ENCODE results near the gene PLEKHA7.

The PLEKHA7 gene

DNA sequence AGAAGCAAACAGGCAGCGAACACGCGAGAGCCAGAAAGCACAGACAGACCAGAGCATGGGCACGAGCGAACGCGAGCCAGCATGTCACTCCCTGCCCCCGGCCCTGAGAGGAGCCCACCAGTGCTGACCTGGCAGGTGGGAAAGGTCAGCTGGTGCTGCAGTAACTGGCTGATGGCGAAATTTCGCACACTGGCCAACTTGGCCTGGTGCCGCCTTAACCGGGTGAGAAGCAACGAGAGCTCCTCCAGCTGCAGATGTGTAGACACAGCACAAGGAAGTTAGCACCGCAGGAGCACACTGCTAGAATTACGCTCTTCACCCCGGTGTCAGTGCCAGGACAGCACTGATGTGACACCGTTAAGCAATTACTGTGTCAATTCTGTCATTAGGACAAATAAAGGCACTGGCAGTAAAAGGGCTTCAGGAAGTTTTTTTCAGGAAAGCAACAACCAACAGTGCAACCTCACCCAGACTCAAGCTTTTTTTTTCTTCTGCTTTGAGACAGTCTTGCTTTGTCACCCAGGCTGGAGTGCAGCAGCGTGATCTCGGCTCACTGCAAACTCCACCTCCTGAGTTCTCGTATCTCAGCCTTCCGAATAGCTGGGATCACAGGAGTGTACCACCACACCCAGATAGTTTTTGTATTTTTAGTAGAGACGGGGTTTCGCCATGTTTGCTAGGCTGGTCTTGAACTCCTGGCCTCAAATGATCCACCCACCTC, 199.0 kb downstream of the PLEKHA7 start:
- DNase-seq (ENCODE audit: low read depth in 2 of 2, low spot score in 1 of 2) = no peak

DNA sequence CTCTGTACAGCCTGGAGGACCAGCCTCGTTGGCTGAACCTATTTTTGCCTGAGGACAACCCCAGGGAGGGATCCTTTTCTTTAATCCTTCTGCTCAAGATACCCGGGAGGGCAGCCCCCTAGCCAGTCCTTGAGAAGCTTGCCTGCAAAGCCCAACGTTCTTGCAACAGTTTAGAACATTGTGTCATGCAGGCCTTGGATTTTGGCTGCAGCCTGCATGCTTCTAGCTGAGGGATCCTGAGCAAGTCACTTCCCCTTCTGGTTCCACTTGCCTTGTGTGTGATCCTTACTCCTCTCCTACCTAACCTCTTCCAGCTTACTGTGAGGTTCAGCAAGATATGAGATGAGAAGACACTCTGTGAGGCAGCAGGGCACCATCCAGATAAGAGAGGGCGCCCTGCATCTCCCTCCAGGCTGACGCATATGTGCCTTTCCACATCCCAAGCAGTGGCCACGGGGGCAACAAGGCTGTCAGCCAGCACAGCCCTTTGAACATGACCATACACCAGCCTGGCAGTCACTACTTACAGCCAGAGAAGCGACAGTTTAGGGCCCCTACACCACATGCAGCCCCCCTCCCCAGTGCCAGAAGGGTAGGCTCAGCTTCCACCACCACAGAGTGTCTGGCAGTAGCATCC, 199.7 kb downstream of the PLEKHA7 start:
- DNase-seq (ENCODE audit: low read depth in 2 of 2, low spot score in 1 of 2) = no peak

DNA sequence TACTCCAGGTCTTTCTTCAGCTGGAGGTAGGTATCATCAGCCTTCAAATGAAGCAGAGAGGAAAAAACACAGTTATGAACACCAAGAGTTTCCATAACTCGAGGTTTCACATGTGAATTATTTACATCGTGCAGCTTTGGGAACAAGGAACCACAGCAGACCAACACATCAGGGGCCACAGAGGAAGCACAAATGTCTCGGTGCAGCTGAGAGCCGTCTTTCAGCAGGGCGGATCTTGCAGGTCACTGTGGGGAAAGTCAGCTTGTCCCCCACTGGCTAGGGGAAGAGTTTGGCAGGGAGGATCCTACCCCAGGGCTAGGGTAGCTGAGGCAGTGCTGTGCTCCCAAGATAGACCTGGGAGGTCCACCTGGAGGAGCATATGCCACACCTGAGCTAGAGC, 201.1 kb downstream of the PLEKHA7 start:
- DNase-seq (ENCODE audit: low read depth in 2 of 2, low spot score in 1 of 2) = no peak

DNA sequence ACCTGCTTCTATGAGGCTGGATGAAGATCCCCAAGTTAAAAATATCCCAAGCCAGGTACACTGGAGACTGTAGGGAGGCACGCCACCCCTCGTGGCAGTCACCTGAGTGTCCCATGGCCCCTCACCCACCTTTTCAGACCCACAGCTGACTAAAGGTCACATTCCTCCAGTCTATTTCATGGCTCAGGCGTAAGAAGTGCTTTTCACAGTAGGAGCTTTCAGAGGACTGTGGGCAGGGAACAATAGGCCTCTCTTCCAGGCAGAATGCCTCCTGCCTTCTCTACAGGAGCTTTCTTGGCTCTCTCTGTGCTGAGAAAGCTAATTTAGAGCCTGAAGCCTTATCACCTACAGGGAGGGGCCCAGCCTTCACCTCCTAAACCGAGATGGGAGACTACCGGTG, 201.9 kb downstream of the PLEKHA7 start:
- DNase-seq (ENCODE audit: low read depth in 2 of 2, low spot score in 1 of 2) = no peak

DNA sequence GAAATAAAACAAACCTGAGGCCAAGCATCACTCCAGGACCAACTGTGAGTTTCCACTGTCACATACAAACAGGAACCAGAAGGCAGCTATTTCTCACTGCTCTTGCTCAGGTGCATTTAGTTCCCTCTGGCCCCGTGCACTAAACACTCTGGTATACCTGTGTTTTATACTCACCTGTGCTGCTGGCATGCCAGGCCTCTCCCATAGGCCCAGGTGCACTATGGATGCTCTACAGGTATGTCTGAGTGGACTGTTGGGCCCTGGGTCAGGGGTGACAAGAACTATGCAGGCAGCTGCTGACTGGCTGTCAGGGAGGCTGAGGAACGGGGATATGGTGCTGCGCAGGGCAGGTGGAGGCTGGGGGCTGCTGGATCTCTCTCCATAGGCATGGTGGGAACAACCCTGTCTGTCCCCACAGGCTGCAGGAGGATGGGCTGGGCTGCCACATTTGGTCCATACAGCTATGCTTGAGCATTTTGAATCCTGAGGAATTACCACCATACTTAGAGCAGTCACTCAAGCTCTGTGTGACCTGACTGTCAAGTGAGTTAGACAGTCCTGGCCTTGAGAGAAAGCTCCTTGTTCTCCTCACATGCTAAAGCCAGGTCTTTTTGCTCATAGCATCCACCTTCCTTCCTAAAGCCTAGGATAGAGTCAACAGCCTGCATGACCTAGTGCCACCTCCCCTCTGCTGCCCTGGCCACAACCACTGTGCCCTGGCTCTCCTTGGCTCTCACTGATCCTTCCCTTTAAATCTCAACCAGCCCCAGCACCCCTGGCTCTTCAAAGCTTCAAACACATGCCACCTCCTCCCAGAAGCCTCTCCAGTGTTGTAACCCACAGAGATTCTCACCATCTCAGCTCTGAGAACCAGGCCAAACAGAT, 202.8 kb downstream of the PLEKHA7 start:
- no peak for DNase-seq (ENCODE audit: low read depth in 2 of 2, low spot score in 1 of 2)

DNA sequence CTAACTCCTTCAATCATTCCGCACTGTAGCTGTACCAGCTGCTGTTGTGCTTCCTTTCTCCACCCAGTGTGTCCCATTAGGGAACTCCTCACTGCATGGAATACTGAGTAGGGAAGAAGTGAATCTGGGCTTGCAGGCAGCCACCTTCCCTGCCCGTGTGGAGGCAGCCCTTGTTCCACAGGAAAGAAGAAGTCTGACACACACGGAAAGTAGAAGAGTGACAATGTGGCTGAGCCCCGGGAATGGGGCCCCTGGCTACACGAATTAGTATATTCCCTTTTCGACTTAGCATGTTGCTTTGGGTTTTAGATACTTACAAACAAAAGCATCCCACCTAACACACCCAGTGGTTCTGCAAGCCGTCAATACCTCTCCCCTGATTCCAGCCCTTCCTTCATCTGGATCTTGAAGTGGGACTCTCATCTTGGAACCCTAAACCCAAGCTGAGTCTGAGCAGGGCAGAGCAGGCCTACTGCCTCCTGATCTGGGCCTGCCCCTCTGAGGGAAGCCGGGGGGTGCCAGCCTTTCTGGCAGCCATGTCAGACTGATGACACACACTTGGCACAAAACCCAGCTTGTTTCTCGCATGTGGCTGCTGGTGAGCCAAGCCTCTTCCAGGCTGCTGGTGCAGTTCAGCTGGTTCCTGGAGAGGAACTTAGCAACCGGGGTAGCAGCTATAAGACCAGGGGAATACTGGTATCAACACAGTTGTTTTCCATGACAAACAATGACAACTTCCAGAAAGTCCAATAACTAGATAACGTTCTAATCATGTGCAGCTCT, 204.1 kb downstream of the PLEKHA7 start:
- DNase-seq (ENCODE audit: low read depth in 2 of 2, low spot score in 1 of 2) = no peak

DNA sequence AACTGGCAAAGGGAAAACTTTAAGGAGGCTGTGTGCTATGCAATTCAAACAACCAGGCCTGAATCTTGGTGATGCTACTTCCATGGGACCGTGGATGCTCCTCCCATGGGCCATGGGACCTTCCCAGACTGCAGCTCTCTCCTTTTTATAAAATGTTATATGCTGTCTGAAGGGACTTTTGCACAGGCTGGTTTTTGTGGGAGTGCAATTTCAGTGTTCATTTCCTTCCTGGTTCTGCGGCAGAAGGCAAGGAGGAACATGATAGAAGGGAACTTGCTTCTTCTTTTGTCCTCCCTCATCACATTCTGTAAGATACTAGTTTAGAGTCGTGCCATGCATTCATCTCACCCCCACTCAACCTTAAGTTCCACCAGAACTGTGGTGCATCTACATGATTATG, 206.9 kb downstream of the PLEKHA7 start:
- DNase-seq (ENCODE audit: low read depth in 2 of 2, low spot score in 1 of 2) = no peak

DNA sequence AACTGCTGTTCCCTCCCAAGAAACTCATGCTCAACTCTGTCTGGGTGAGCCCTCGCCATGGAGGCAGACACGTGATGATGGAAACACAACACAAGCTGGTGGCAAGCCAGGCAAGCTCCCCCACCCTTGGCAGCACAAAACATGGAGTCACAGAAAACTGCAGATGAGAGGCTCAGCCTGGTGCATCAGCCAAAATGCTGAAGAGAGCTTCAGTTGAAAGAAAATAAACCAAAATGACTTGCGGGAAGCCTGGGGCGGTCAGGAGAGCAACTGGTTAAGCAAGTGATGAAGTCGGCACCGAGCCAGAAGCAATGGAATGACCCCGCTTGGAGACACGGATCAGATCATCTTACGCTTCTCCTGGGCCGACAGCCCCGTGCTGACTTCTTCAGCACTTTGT, 207.4 kb downstream of the PLEKHA7 start:
- no peak for DNase-seq (ENCODE audit: low read depth in 2 of 2, low spot score in 1 of 2)

DNA sequence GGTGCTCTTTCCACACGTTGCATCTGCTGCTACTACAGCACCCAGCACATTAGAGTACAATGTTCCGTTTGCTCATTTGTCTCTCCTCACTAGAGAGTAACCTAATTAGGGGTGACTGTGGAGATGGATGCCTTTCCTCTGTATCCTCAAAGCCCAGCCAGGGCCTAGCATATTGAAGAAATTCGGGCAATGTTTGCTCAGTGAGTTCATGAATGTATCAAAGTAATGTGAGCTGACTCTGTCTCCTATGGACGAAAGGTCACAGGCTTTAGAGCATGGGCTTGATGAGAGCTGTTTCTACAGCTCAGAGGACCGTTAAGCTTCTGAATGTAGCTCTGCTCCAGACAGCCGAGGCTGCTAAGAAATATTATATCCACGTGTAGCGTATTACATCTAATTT, 208.3 kb downstream of the PLEKHA7 start:
- DNase-seq (ENCODE audit: low read depth in 2 of 2, low spot score in 1 of 2) = no peak

DNA sequence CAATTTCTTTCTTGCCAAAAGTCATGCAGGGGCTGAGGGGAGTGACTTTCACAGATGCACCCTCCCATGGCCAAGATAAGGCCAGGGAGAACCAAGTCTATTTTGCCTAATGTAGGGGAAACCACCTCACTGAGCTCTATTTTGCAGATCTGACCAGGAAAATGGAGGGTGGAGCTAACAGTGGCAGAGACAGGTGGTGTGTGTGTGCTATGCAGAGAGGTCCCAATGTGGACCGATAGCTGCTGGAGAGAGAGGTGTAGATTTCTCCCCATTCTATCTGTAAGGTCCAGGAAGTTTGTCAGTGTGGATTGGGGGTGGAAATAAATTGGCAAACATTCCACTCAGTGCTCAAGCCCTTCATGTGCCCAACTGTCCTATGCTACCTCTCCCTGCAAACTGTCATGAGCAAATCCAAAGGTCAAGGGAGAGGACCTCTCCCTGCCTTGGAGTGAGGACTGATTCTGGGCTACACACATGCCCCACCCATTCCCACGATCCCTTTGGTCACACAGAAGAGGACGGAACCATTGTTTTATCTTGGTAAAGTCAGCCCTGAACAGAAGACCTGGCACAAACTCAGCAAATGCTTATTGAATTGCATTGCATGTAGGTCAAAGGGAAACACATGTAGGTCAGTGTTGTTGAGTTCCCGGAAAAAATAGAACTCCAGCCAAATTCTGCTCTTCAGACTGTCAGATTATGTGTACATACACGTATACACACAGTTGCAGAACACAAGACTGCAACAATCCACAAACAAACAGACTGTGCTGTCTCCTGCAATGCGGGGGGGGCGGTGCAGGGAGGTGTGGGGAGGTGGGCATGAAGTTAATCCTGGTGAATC, 209.9 kb downstream of the PLEKHA7 start:
- no peak for DNase-seq (ENCODE audit: low read depth in 2 of 2, low spot score in 1 of 2)

DNA sequence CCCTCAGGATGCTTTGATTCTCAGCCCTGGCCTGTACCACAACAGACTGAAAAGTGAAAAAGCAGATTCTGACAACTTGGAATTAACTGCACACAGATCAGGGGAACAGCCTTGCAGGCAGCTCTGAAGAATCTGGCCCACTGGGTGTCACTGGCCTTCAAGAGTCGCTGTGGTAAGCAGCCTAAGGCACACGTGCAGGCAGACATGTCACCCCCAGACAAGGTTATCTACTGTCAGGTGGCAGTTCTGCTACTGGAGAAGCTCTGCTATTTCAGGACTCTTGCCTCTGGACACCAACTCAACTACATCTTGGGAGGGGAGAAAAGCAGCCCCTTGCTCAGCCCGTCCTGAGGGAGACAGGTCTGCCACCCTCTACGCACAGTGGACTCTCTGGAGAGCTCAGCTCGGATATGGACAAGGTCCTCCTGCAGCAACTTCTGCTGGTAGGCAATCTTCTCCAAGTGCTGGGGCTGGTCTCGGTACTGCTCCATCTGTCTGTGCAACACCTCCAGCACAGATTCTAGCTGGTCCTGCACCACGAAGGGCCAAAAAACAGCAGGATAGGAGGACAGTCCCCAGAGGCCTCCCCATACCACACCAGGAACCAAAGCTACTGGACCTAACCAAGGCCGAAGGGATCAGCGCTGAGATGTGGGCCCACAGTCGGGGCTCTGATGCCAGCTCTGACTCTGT, 212.8 kb downstream of the PLEKHA7 start:
- no peak for DNase-seq (ENCODE audit: low read depth in 2 of 2, low spot score in 1 of 2)

DNA sequence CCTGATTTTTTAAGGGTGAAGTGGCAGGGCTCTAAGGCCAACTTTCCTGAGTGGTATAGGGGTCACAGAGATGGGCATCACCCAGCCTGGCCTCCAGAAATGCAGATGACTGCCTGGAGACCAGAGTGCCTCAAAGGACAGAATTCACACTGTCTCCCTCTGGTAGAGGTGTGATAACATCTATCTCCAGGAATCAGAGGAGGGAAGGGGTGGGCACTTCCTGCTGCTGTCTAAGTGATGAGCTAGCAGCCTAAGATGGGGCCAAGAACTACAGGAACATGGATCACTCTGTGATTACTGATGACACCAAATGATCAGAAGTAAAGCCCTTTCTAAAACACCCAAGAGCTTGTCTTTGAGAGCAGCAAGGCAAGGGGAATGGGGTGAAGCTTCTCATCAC, 213.8 kb downstream of the PLEKHA7 start:
- no peak for DNase-seq (ENCODE audit: low read depth in 2 of 2, low spot score in 1 of 2)

DNA sequence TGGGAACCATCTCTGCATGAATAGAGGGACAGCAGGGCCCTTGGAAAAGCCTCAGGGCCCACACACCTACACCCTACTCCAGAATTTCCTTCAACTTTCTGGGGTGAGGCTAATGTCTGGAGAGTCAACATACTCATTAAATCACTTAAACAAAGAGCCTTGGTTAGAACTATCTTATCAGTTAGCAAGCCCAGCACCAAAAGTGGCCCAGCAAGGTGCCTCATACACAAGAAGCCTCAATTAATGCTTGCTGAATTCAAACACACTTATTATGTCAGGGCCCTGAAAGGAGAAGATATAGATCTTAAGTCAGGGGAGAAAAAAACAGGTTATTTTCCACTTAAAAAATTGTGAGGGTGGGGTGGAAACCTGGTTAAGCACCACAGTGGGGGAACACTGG, 214.3 kb downstream of the PLEKHA7 start:
- DNase-seq (ENCODE audit: low read depth in 2 of 2, low spot score in 1 of 2) = no peak

DNA sequence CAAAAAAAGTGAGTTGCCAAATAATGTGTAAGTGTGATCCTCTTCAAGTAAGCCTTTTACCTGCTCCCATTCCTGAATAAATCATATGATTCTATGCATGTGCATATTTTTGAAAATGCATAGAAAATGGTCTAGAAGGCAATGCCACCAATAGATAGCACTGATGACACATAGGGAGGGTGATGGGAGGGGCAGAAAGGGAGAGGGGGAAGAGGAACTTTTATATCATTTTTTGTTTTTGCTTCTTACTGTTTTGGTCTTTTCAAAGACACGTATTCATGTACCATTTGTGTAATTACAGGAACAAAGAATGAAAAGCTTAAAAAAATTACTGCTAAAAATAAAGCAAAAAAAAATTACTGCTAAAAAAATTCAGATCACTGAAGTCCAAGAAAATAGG, 215.0 kb downstream of the PLEKHA7 start:
- no peak for DNase-seq (ENCODE audit: low read depth in 2 of 2, low spot score in 1 of 2)

DNA sequence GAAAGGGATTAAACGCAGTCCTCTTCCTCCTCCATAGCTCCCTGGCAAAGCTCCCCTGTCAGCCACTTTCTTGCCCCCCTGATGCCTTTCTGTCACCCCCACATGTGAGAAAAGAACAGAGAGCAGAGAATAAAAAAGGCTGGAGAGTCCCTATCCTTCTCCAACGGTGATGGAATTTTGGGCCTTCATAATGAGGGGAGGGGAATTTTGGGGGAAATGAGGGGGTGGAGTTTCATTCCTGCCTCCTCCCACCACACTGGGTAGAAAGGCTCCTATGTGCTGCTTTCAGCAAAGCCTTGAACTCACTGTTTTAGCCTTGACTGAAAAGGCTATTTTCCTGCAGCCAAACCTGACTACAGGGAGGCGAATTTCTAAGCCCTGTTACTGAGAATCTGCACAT, 216.4 kb downstream of the PLEKHA7 start:
- no peak for DNase-seq (ENCODE audit: low read depth in 2 of 2, low spot score in 1 of 2)

DNA sequence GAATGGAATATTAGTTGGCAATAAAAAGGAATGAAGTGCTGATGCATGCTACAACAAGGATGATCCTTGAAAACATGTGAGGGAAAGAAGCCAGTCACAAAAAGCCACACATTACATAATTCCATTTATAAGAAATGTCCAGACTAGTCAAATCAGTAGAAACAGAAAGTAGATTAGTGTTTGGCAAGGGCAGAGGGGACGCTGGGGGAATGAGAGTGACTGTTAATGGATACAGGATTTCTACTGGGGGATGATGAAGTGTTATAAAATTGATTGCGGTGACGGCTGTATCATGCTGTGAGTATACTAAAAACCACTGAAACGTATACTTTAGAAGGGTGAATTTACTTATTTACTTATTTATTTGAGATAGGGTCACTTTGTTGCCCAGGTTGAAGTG, 217.9 kb downstream of the PLEKHA7 start:
- DNase-seq (ENCODE audit: low read depth in 2 of 2, low spot score in 1 of 2) = no peak

DNA sequence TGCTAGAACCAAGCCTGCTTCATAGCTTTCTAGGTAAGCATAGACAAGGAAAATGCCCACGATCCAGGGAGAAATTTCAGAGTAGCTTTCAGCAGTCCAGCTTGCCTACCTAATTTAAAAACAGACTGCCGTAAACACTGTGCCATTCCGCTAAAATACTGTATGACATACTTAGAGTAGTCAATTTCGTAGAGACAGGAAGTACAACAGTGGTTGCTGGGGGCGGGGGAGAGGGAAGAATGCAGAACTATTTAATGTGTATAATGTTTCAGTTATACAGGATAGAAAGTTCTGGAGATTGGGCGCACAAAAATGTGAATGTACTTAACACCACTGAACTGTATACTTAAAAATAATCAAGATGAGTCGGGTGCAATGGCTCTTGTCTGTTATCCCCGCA, 219.1 kb downstream of the PLEKHA7 start:
- no peak for DNase-seq (ENCODE audit: low read depth in 2 of 2, low spot score in 1 of 2)

DNA sequence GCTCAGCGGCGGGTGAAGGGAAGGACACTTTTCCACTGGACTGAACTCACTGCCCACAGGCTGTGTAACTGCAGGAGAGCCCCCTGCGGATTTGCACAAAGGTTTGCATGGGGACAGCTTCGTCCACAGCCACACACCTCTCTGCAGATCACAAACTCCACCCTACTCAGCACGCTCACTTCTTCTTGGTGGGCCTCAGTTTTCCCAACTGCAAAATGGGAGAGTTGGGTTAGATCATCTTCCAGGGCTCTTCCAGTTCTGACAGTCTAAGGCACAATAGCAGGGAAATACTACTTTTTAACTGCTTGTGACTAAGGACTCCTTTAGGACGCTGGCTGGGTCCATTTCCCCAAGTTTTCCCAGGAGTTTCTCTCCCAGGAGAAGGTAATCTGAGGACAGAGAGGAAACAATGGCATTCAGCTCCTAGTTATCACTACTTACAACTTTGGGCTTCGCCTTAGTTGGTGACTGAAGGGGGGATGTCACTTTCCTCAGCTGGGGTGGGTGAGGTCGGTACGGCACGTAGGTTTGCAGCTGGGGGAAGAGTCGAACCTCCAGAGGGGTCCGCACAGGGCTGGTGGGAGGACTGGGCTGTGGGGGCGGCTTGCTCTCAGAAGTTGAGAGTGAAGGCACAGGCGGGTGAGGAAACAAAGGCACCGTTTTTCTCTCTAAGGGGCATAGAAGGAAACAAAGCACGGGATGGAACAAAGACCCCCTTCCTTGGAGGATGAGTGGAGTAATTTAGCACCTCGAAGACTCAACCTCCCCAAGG, 220.0 kb downstream of the PLEKHA7 start:
- DNase-seq (ENCODE audit: low read depth in 2 of 2, low spot score in 1 of 2) = no peak

DNA sequence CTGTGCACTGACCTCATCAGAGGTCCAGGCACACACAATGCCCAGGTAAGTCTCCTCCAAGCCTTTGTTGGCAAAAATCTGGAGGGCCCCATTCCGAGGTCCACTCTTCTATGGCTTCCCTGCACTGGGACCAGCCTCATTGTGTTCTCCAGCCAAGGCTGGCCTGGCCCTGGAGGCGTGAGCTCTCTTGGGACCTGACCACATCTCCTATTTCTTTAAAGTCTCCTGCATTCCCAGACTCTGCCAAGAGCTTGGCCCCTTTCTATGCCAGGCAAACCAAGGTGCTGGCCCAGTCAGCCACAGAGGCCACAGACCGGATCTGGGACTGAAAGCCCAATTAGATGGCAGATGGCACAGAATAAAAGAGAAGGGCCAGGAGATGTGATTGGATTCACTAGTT, 220.7 kb downstream of the PLEKHA7 start:
- DNase-seq (ENCODE audit: low read depth in 2 of 2, low spot score in 1 of 2) = no peak

Measured in stimulated activated CD8-positive, alpha-beta memory T cell treated with anti-CD3 and anti-CD28 coated beads, Interleukin-4, amount 100 ng/mL, for 4 hours (primary cell).